GM18907 (cell line): ENCODE measurements around the gene MMP3.
A peak's percentile ranks its signal among the peaks of the same experiment; 100 is the strongest.

Experiments used
- ATAC-seq: cut with Tn5 transposase; IDR thresholded peaks from one replicate; pipeline ENCODE4 v1.9.1; 2021; ENCODE audit warnings: mild to moderate bottlenecking, moderate library complexity; ENCODE audit not compliant: unreplicated experiment

Gene MMP3

DNA sequence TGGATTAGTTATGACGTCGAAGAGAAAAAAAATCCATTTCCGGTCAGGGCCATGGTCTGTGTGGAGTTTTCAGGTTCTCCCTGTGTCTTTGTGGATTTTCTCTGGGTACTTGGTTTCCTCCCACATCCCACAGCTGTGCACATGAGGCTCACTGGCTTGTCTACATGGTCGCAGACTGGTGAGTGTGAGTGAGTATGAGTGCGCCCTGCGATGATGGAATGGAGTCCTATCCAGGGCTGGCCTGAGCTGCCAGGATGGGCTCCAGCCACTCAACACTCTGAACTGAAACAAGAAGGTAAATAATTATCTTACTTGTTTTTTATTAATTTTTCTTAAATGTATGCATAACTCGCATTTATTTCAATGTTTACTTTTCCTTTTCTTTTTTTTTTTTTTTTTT lies 10.8 kb downstream of the MMP3 start:
- no peak for ATAC-seq

DNA sequence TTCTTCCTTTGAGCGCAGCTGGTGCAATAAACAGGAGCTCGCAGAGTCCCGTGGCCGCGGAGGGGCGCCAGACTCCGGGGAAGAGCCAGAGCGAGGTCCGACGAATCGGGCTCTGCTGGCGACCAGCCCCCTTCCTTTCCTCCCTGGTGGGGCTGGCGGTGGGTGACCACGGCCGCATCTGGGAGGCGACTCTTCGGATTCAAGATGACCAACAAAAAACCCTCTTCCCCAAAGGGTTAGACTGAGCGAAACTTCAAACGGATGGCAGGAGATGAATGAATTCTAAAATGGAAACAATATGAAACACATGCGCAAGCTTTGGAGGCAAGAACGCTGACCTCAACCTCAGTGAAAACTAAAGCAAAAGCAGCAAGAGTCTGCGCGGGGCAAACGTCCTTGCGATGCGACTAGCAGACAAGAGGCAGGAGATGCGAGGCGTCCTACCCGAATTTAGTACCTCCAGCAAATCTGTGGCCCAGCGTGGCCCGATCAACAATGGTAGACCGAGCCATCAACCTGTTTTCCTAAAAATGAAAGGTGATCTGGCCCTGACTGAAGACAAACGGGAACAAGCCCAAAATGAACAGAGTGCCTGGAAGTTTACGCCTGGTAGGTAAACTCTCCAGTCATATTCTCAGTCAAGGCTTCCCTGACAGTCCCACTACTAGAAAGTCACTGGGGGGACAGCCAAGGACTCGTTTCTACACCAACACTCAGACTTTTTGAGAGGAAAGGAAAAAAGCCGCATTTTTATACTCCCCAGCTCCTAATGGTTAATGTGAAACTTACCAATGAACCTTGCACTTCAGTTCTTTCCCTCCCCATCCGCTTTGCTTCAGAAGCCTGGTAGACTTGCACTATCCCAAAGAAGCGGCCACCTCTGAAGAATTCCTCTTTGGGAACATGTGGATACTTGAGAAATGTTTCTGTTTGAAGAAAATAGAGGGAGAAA lies 11.6 kb downstream of the MMP3 start:
- no peak for ATAC-seq

DNA sequence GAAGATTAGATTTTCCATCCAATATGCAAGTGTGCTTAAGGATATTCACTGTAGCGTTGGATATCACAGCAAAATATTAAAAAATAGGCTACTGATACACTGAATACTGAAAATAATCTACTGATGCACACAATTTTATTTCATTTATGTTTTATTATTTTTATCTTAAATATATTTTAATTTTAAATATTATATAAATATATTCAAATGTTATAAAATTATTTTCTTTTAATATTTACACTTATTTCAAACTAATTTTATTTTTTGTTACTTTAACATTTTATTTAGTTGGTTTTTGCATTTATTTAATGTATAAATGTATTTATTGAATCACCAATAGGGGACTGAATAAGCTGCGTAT lies 12.3 kb downstream of the MMP3 start:
- no peak for ATAC-seq

DNA sequence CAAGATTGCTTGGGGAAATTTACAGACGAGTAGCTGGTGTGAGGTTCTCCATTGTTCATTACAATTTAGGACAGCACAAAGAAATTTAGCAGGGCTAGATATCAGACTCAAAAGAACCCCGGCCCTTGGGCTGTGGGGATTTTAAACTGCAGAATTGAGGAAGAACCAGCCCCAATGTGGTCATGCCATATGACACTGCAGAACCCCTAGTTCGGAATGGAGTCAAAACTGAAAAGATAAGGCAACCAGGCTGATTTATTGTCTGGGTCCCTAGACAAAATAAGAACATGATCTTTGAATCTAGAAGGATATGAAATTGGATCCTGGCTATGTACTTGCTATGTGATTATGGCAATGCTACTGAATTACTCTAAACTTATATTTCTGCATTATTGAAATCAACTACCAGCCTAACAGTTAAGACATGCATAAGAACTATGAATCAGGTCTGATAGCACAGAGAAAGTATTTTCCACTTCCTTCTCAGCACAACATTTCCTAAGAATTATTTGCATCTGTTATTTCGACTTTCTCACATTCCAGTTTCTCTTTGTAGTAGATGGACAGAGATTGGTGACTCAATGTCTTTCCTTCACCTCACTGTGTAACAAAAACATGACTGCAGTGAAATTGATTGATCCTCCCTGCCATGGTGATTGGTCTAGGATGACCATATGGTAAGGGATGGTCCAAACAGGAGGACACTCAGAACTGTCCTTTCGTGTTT lies 13.2 kb downstream of the MMP3 start:
- no peak for ATAC-seq

DNA sequence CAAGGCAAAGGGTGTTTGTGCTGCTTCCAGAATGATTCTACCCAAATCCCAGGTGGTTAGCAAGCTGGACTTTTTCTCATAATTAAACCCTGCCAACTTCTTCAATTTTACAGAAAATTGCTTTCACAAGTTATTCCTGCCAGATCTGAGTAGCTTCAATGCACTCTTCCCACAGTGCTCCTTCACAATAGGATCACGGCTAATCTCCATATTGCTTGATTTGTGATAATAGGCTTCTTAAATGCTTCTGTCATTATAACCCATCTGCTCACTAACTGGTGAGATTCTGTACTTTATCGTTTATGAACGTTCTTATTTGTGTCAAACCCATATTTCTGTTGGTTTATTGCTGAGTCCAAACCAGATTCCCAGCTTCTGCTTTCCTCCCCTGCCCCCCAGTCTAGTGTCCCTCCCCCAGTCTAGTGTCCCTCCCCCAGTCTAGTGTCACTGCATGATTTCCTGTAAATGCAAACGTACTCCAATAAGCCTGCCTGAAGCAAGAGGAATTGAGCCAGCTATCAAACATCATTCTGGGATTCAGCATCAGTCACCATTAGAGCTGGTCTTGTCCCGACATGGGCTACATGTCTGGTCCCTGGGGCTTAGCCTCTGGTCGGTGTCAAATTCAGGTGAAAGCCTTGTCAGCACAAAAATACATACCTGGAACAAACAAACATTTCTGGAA lies 14.0 kb downstream of the MMP3 start:
- no peak for ATAC-seq

DNA sequence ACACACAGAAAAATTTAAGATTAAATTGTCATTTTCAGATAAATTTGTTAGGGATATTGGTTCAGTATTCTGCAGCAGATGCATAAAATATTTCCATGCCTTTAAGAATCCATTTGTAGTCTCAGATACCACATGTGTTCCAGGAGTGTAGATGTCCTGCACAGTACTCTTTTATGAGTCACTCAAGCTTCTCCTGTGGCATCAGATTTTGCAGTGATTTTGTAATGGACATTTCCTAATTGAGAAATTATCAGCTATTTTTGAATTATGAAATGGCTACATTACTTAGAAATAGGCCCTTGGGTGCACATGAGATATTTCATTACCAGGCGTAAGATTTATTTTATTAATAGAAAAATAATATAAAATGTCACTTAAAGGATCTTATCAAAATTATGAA lies 18.9 kb downstream of the MMP3 start:
- no peak for ATAC-seq

DNA sequence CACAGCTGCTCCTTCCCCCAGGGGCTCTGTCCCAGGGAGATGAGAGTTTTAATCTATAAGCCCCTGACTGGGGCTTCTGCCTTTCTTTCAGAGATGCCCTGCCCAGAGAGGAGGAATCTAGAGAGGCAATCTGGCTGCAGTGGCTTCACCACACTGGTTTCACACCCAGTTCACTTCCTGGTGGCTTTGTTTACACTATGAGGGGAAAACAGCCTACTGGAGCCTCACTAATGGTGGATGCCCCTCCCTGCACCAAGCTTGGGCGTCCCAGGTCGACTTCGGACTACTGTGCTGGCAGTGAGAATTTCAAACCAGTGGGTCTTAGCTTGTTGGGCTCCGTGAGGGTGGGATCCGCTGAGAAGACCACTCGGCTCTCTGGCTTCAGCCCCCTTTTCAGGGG lies 23.9 kb downstream of the MMP3 start:
- ATAC-seq, result no peak

DNA sequence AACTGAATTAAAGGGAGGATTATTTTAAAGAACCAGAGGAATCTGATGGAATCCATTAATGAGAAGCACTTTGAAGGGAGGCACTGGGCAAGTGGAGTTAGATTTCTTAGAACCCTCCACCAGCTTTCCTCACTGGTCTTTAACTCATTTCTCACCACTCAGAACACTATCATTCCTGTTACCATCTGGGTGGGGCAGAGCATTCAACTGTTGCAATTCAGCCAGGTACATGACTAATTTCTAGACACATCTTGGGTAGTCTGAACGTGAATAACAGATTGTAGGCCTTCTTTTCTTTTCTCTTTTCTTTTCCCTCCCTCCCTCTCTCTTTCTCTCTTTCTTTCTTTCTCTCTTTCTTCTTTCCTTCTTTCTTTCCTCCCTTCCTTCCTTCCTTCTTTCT lies 29.9 kb downstream of the MMP3 start:
- no peak for ATAC-seq

DNA sequence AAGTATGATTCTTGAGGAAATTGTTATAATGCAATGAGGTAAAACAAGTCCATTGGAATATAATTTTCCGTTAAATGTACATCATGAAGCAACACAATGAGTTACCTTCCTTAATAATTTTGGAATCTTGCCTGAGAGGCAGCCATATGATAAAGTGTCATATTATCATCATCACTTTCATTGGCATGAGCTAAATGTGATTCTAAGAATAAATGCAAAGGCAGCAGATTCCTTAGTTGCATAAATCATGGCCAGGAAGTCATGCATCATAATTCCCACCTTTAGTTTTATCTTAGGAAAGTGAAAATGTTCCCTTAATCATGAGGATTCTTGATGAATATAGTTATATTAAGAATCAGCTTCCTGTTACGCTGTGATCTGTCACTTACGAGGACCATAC lies 31.2 kb downstream of the MMP3 start:
- ATAC-seq, result no peak

DNA sequence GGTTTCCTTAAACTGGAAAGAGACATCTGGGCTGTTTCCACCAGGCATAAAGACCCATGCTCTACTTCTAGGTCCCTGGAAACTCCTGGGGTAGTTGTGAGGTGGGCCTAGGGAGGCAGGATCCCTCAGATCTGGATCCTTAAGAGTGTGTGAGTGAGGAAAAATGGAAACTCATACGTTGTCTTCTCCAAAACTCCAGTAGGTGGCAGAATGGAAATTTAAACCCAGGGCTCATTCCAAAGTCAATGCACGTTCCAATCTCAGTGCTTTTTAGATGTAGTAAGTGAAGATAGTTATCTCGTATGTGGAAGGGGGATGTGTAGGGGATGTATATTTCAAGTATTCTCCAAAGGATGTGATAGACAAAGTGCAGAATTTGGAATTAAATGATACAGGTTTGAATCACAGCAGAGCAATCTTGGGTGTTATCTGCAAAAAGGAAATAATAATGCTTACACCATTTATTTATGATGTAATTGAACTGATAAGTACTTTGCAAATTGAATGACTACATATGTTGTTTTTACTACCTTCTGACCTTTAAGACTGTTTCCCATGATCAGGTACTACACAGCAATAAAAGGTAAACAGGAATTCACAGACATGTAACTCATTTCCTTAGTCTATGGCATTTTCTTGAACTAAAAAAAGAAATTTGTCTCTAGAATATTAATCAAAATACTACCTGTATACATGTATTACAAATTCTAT lies 32.3 kb downstream of the MMP3 start:
- ATAC-seq, result no peak

DNA sequence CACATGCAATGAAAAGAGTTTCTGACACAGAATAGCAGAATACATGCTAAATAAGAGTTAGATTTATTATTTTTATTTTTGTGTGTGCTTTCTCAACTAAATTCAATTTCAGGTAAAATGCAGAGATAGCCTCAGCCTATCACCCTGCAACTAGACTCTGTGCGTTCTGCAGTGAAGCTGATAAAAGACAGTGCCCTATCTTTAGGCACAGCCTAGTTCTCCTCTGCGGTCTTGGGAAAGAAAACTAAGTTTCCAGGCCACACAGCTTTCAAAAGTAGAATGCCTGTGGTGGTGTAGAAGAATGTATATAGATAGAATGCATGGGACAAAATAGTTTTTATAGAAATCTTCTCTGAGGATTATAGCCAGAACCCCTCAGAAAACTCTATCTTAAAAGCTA lies 33.4 kb downstream of the MMP3 start:
- ATAC-seq, result no peak

DNA sequence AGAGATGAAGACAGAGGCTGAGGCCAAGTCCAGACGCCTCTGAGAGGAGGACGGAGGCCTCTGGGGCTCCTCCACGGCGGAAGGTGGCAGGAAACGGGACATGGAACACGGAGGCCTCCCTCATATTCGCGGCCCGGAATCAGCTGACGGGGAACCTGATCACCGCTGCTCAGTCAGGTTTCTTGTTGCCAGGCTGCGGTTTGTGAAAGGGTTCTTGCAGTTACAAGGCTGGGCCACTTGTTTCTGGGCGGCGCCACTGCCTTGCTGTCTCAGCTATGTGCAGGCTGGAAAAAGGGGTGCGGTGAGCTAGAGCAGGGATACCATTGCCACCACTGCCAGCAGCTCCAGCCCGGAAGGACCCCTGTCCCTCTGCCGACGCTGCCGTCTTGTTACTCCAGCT lies 35.5 kb downstream of the MMP3 start:
- ATAC-seq, result peak; percentile 81

DNA sequence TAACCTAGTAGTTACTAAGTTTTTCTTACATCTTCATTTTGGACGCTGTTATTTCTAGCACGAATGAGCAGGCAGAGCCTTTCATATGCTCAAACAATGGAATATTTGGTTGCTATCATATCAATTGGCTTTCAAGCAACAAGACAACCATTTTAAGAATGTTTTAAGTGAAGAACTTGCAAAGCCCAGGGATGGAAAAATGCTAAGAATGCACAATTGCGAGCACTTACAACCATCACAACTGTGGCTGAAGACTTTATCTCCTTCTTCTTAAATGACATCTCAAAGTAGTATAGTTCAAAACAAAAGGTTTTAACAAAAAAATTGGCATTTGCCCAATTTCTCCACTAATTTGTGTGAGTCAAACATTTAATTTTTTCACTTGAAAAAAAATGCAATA lies 37.1 kb downstream of the MMP3 start:
- ATAC-seq, result no peak

DNA sequence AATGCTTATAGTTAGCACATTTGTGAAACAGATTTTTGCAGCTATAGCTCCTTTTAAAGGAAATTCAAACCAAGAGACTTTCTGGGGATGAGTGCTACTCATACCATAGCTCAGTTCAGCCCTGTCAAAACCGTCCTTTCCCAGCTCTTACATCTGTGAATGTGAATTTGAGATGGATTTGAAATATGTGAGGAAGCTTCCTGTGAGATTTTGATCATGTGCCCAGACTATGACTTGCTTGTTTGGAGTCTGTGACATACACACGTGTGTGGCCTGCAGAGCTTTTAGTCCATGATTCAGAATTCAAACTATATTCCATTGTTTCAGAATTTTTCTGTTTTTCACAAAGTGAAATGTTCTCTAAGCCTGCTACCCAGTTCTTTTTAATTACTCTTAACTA lies 41.1 kb downstream of the MMP3 start:
- ATAC-seq, result no peak

DNA sequence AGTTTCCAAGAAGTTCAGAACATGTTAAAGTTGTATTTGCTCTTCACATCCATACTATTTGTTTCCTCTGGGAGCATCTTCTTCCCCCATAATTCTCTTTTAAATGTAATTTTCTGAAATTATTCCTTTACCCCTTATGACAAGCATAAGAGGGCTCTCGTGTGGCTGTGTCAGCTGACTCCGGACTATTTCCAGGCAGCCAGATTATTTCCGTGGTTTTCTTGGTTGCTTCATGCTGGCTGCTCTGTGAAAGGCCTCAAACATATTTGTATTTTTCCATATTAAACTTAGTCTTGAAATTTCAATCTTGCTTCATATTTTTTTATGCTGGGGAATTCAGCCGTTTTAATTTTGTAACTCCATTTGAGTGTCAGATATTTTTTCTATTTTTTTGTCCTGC lies 42.6 kb downstream of the MMP3 start:
- ATAC-seq, result no peak

DNA sequence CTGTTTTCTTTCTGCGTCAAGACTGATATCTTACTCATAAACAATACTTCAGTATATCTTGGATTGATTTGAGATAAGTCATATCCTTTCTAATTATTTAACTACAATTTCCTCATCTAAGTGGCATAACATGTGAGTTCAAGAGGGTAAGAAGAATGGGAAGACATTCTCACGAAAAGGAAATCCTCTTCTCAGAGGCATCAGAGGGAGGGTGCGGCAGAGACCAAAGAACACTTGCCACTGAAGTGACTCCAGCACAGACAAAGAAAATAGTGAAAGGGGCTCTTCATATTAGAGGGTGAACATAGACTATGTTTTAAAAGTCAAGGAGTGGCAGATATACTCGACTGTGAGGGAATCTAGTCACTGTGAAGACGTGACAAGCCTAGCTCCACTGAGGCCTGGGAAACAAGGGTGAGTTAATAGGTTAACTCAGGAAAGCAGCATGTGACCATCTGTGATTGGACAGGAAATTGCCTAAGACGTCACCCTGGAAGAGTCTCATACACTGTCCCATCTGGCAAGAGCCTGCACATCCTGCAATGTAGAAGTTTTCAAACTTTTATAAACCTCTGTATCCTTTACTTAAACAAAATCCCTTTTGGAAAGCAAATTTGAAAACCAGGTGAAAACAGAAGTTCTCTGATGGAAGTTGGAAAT lies 43.6 kb downstream of the MMP3 start:
- no peak for ATAC-seq

DNA sequence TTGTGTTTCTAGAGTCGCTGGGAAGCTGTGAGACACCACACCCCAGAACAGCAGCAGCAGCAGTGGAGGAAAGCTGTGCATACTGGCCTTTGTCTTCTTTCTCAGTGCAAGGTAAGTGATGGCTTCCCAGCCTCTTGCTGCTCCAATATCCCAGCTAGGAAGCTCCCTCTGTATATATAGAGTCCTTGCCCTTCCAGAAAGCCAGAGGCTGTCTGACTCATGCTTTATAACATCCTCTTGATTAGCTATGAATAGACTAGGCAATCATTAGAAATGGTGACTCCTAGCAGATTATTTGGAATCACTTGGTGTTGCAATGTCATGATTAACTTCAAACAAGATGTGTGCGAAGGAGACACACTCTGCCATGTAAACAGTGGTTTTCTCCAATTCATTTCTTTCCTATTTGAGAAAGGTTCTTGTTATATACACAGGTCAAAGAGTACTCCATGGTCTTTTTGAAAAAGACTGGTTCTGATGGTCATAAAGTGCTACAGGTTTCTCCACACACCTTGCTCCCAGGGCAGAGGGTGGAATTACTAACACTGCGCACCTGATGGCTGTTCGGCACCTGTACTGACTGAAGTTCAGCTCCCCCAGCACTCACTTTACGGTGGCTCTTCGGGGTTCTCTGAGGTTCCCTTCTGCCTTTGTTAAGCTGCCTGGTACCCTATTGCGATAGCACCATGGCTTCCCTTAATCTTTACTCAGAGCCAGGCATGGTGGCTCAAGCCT lies 45.2 kb downstream of the MMP3 start, which contains the start of gene MMP1:
Gene MMP1 (minus strand): TSS at position 149 of the 735 bp plus-strand sequence. CDS start 68 bp downstream, at position 81.
- no peak for ATAC-seq

DNA sequence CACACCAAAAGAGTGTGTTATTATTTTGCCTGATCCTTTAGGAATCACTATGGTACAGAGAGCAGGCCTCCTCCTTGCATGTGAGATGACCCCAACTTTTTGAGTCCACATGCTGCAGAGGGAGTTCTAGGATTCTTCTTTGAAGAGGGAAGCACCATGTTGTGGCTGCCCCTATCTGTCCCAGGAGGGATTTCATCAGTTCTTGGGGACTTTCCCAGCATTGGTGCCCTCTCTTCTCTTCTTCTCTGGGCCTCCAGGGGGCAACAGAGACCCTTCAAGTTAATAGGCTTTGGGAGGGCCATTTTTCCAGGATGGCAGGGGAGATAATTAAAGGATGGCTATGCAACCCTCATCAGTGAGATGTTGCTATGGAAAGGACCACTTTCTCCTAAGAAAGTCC lies 49.0 kb downstream of the MMP3 start:
- ATAC-seq, result peak; percentile 100

DNA sequence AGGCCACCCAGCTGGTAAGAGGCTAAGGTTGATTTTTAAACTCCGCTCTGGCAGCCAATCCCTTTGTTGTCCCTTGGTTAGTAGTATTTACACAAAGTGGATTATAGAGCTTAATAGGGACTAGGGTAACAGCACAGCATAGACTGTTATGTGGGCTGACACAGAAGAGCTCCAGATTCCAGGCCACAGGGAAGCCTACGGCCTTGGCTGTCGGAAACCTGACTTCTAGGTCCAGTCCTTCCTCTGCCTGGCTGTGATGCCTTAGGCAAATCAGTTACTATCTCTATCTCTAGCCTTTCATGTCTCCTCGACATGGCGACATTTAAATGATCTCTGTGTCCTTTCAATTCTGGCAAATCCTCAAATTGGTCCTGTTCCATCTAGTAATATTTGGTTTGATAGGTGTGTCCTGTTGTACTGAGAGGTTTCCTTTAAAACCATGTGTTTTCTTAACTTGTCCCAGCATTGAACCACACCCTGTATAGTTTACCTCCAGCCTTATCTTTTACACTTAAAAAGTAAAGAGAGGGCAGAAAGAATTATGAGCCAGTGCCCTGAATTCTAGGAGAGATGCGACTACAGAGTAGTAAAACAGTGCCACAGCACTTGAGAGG lies 49.6 kb downstream of the MMP3 start:
- no peak for ATAC-seq
